ENCODE measurements around the gene RAB5IF. TPM values are rescaled to one million over a fixed set of nuclear protein-coding genes. Genes with fewer than 3 reads are reported as not detected.

The RAB5IF gene
- total and polyA plus RNA-seq, 9 of the 15 experiments (the other 6 are each of a cell fraction or from before 2014, with no cell fraction given), result 26.5 to 198 (median 134) TPM

DNA sequence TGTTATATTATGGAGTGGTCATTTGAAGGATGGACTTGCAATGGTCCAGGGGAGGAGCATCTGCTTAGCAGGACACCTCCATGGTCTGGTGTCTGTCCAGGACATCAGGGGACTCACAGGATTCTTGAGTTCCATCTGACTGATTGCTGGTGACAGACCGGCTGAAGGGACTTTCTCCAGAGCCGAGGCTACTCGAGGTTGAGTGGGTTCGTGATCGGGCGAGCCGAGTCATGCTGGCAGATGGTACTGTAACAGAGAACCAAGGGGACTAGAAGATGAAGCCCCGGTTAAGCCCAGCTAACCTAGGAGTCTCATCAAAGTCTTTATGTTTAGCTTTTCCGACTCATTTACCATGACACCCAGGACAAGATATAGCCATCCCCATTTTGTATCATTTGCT, 47.9 kb downstream of the RAB5IF start:
- Histone ChIP-seq H2AFZ (ENCODE audit: low read depth, low read length) (no peak overlapping the region), H3K9me3 (replicated peaks; ENCODE audit: control insufficient read depth, insufficient read depth, low read depth, low read length) (no peaks in the 10 kb centered on the region), H4K20me1 (replicated peaks; ENCODE audit: control insufficient read depth, insufficient read depth, low read length) (no peaks in the 10 kb centered on the region), H3K4me2 (ENCODE audit: insufficient read depth, low read length) (no peak overlapping the region), H3K79me2 (ENCODE audit: control insufficient read depth, insufficient read depth, low read length) (no peaks in the 10 kb centered on the region), H3K4me1 (replicated peaks in 1 of 2; ENCODE audit: control insufficient read depth in 2 of 2, insufficient read depth in 2 of 2, low read length in 2 of 2) (no peaks in the 10 kb centered on the region), H3K4me3 (no peak overlapping the region), H3K9me1 (ENCODE audit: control insufficient read depth, insufficient read depth, low read length) (no peaks in the 10 kb centered on the region), H3K36me3 (ENCODE audit: control insufficient read depth, insufficient read depth, low read length) (peaks cover 9% of the 10 kb centered on the region; the same call in 2 of the 3 replicates), H3K9ac (ENCODE audit: insufficient read depth in 1 of 2, low read depth in 2 of 2, low read length in 2 of 2) (no peak overlapping the region), H3K27me3 (ENCODE audit: control insufficient read depth in 2 of 2, insufficient read depth in 2 of 2, low read length in 2 of 2) (no peaks in the 10 kb centered on the region), H3K27ac (ENCODE audit: extremely low read depth, low read depth, low read length) (no peak overlapping the region)
- TF ChIP-seq, protein P1, sequence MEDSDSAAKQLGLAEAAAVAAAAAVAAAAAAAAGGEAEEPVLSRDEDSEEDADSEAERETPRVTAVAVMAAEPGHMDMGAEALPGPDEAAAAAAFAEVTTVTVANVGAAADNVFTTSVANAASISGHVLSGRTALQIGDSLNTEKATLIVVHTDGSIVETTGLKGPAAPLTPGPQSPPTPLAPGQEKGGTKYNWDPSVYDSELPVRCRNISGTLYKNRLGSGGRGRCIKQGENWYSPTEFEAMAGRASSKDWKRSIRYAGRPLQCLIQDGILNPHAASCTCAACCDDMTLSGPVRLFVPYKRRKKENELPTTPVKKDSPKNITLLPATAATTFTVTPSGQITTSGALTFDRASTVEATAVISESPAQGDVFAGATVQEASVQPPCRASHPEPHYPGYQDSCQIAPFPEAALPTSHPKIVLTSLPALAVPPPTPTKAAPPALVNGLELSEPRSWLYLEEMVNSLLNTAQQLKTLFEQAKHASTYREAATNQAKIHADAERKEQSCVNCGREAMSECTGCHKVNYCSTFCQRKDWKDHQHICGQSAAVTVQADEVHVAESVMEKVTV (CRISPR knock-in tag; IDR thresholded peaks at IDR 0.05), result no peak
- TF ChIP-seq TCF7 (IDR thresholded peaks at IDR 0.05; ENCODE audit: borderline replicate concordance) (no peak), ZNF431 (CRISPR knock-in tag; IDR thresholded peaks at IDR 0.05) (no peak), SREBF1 (IDR thresholded peaks at IDR 0.05; ENCODE audit: borderline replicate concordance, low read depth, low read length) (no peak), ESRRB (CRISPR knock-in tag; IDR thresholded peaks at IDR 0.05; ENCODE audit: borderline replicate concordance) (no peak), SMAD2 (IDR thresholded peaks at IDR 0.05; ENCODE audit: low read depth, low read length) (no peak), SMAD4 (CRISPR knock-in tag; conservative IDR thresholded peaks at IDR 0.05) (no peak), THRAP3 (IDR thresholded peaks at IDR 0.05; ENCODE audit: borderline replicate concordance) (no peak), KLF10 (CRISPR knock-in tag; IDR thresholded peaks at IDR 0.05) (no peak)
- TF ChIP-seq, protein P2, sequence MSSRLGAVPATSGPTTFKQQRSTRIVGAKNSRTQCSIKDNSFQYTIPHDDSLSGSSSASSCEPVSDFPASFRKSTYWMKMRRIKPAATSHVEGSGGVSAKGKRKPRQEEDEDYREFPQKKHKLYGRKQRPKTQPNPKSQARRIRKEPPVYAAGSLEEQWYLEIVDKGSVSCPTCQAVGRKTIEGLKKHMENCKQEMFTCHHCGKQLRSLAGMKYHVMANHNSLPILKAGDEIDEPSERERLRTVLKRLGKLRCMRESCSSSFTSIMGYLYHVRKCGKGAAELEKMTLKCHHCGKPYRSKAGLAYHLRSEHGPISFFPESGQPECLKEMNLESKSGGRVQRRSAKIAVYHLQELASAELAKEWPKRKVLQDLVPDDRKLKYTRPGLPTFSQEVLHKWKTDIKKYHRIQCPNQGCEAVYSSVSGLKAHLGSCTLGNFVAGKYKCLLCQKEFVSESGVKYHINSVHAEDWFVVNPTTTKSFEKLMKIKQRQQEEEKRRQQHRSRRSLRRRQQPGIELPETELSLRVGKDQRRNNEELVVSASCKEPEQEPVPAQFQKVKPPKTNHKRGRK (tag; IDR thresholded peaks at IDR 0.05), result no peak
- TF ChIP-seq, protein P3, sequence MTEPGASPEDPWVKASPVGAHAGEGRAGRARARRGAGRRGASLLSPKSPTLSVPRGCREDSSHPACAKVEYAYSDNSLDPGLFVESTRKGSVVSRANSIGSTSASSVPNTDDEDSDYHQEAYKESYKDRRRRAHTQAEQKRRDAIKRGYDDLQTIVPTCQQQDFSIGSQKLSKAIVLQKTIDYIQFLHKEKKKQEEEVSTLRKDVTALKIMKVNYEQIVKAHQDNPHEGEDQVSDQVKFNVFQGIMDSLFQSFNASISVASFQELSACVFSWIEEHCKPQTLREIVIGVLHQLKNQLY (CRISPR knock-in tag; conservative IDR thresholded peaks at IDR 0.05), result no peak
- FAIRE-seq (no peak), ATAC-seq (no peak), DNase-seq (ENCODE audit: extremely low read depth in 1 of 4, low spot score in 3 of 4) (no peak)
- ChIA-PET POLR2A (no interaction called here), CTCF (ENCODE audit: low intra/inter-chr PET ratio) (no interaction called here)
- intact Hi-C loops (cut with micrococcal nuclease) (no loop called here), in situ Hi-C loops (cut with MboI) (no loop called here)
- no TSS peak for BruUV-seq (replicated peaks)
- 70% methylated on average over 9 of the region's 9 CpGs for WGBS (ENCODE audit: insufficient coverage, low coverage, missing lambda C conversion rate)

Data from K562 (cell line).